HG03342 (cell line): ENCODE measurements around the gene ZDHHC18.
A peak's percentile ranks its signal among the peaks of the same experiment; 100 is the strongest.
"Not testable (repeated sequence)": the region's sequence is repeated elsewhere in the genome, so short reads cannot be mapped to it uniquely, and the experiment has no call there.

Source experiments
- ATAC-seq: cut with Tn5 transposase; IDR thresholded peaks from one replicate; pipeline ENCODE4 v1.9.1; 2021; ENCODE audit warnings: mild to moderate bottlenecking, moderate library complexity; ENCODE audit not compliant: unreplicated experiment

ZDHHC18 gene

DNA sequence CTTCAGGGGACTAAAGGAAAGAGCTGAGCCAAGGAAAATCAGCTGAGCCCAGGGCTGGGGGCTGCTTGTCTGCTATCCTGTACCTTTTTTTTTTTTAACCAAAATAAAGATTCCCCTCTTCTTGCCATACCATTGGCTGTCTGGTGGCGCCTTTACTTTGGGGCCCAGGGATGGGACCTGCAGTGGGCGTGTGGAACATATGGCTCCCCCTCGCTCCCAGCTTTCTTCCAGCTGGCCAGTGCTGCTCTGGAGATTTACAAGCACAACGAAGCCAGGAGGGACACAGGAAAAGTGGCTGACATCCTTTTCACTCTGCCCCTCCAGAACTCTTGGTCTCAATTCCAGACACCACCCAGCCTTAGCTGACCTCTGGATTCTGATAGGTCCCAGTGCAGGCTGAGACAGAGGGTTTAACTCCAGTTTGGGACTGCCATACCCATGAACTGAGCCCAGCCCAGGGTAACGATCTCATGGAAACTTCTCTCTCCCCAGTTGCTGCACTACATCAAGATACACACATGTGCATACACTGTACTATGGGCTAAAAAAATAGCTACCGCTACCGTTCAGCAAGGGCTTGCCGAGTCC lies 31.1 kb downstream of the ZDHHC18 start:
- ATAC-seq: no peak

DNA sequence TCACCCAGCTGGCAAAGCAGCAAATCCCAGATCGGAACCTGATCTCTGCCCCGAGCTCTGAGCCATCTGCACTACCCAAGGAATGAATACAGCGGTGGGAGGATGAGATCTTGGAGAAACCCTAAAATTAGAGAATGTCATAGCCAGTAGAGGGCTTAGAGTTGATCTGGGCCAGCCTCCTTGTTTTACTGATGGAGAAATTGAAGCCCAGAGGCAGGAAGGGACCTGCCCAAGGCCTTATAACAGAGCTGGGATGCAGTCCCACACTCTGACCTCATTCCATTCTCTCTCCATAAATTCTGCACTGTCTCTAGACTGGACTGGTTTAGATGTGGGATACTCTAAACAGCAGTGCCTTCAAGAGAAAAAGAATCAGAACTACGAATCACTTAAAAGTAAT lies 31.7 kb downstream of the ZDHHC18 start:
- no peak for ATAC-seq

DNA sequence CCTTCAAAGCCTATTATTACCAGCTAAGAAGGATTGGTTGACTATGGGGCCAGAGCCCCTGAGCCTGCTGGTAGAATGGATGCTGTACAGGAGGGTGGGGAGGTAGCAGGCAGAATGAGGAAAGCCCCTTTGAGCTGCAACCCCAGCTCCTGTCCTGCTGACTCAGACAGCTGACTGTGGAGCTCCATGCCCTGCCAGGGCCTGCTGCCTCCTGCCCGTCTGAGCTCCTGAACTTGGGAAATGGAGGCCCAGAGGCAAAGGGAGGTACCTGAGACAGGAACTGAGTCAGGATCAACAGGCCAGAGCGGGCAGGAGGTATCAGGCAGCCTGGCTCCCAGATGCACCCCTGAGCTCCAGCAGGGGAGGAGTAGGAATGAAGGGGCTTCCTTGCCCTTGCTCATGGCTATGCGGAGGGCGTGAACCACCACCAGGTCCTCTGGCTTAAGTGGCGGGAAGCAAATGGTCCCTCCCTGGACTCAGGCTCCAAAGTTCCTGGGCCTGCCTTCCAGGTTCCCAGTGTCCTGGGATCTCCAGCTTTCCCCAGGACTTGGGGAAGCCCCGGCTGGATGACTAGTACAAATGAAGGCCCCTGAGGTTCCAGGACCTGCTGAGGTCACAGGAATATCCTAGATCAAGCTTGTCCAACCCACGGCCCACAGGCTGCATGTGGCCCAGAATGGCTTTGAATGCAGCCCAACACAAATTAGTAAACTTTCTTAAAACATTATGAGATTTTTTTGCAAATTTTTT lies 32.6 kb downstream of the ZDHHC18 start:
- ATAC-seq: no peak

DNA sequence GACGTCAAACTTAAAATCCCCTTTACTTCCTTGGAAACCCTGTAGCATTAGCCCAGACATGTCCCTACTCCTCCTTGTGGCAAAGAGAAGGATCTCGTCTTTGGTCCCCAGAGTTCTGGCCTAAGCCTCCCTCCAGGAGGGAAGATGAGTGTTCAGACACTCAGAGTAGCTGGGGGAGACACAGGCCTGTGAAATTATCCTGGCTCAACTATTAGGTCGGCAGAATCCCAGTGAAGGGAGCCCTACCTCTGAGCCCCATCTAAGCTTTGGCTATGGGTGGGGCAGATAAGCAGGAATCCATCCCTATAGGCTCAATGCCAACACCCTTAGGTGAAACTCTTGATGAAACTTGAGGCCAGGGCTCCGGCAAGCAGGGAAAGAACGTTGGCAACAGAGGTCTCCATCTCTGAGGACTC lies 34.8 kb downstream of the ZDHHC18 start:
- no peak for ATAC-seq

DNA sequence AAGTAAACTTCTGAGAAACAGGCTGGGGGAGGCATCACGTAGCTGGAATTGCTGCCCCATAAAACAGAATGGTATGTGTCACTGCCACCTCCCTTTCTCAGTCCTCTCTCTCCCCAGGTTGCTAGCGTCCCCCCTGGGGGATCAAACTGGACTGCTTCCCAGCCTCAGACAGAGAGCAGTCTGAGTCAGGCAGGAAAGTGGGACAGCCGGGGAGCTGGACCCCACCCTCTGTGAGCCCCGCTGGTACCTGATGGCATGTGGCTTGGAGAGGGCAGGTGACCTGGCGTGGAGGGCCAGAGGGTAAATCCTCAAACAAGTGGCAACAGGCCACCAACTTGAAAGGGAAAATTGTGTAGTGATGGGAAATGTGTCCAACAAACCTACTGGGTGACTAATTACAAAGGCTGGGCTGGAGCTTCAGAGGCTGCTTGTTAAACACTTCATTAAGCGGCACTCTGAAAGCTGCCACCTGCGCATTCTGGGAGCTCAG lies 35.4 kb downstream of the ZDHHC18 start:
- ATAC-seq: no peak

DNA sequence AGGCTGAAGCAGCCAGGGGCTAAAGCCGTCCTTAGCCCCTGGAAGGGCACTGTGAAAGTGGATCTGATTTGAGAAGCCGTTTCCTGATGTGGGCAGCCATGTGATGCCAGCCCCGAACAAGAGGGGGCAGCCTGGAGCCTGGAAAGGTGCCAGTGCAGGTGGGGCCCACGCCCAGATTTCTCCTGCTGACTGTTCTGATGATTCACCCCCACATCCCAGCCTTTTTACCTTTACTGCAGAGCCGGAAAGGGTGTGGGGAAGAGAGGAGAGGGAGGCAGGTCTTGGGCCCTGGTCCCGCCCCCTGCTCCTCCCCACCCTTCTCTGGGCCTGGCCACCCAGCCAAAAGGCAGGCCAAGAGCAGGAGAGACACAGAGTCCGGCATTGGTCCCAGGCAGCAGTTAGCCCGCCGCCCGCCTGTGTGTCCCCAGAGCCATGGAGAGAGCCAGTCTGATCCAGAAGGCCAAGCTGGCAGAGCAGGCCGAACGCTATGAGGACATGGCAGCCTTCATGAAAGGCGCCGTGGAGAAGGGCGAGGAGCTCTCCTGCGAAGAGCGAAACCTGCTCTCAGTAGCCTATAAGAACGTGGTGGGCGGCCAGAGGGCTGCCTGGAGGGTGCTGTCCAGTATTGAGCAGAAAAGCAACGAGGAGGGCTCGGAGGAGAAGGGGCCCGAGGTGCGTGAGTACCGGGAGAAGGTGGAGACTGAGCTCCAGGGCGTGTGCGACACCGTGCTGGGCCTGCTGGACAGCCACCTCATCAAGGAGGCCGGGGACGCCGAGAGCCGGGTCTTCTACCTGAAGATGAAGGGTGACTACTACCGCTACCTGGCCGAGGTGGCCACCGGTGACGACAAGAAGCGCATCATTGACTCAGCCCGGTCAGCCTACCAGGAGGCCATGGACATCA lies 36.5 kb downstream of the ZDHHC18 start, which contains the start of gene SFN:
Gene SFN, plus strand, starts transcription at position 369 of the 904 bp plus-strand sequence. Its CDS starts 64 bp downstream, at position 433.
- no peak for ATAC-seq

DNA sequence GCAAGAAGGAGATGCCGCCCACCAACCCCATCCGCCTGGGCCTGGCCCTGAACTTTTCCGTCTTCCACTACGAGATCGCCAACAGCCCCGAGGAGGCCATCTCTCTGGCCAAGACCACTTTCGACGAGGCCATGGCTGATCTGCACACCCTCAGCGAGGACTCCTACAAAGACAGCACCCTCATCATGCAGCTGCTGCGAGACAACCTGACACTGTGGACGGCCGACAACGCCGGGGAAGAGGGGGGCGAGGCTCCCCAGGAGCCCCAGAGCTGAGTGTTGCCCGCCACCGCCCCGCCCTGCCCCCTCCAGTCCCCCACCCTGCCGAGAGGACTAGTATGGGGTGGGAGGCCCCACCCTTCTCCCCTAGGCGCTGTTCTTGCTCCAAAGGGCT lies 37.2 kb downstream of the ZDHHC18 start:
- no peak for ATAC-seq

DNA sequence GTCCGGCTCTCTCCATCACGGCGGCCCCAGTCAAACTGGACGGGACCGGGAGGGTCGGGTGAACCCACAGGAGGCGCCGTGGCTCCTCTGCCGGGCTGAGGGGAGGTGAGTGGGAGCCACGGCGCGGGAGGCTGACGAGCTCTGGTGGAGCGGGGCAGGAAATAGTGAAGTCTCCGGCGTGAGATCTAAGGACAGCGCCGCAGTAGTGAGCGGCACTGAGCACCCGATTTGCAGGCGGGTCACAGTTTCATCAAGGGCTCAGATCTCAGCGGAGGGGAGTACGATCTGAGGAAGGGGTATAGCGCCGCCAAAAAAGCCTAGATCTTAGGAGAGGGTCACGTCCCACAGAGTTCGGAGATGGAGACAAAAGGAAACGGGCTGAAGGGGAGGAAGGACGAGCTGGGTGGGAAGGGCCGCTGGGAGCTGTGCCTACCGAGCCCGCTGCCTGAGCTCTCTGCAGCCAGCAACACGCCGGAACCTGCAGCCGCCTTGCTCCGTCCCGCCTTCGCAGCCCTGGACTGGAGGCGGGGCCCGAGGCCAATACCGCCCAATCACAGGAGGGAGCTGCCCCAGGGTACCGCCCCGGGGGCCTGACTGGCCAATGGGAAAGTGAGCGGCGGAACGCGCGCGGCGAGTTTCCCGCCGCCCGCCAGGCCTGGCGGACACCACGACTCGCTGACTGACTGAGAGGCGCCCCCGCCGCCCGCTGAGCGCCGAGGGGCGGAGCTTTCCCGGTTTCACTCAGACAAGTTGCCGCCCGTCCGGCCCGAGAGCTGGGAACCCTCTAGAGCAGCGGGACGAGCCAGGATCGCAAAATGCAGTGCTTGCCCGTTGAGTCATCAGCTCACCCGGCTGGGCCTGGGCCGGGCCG lies 38.4 kb downstream of the ZDHHC18 start:
- peak; percentile 92 for ATAC-seq

DNA sequence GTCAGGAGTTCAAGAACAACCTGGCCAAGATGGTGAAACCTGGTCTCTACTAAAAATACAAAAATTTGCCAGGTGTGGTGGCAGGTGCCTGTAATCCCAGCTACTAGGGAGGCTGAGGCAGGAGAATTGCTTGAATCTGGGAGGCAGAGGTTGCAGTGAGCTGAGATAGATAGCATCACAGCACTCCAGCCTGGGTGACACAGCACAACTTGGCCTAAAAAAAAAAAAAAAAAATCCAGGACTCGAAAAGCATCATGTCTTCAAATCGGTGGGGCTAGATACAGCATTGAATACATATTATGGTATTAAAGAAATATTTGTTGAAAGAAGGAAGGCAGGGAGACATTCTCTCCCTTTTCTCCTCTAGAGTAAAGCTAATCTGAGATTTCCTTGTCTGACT lies 46.6 kb downstream of the ZDHHC18 start:
- not testable (repeated sequence) for ATAC-seq

DNA sequence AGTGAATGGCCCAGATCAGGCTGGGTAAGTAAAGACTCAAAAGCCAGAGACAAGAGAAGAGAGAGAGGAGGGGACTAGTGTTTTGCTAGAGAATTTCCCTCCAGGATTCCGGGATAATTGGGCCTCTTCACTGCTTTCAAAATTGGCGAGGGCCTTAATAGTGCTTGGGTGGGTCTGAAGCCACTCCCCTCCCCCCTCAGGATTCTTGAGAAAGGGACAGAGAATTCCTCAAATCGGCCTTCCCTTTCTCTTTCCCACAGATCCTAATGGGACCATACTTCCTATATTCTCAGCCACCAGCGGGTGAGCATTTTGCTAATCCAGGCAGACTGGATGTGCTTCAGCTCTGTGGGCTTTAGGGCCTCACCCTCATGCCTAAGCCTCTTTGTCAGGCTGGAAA lies 48.4 kb downstream of the ZDHHC18 start:
- no peak for ATAC-seq

DNA sequence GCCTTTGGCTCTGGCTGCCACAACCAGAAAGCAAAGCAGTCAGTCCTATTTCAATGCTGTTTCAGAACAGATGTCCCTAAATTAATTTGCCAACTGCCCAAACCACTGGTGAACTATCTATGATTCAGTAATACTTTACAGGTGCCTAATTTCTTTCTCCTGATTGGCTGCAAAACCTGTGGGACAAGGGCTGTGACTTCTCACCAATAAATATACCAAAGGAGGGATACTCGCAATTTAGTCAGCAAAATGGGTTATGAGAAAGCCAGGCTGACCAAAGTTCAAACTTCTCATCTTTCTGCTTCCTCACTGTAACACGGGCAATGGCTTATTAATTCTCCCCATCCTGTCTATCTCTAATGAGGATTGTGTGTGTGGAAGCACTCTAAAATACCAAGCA lies 50.8 kb downstream of the ZDHHC18 start:
- no peak for ATAC-seq

DNA sequence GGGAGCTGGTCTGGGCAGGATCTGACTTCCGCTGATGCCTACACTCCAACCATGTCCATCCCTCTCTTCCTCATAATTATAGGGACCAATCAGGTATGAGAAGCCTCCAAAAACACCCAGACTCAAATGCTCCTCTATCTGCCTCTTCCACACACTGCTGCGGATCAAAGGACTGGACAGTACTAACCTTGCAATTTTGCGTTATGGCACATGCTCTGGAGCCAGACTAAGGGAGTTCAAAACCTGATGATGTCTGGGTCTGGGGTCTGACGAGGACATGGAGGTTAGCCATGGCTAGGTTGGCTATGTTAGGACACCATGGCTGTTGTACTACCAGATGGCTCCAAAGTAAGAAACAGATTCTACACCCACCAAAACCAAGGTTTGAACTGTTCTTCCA lies 53.3 kb downstream of the ZDHHC18 start:
- ATAC-seq: no peak

DNA sequence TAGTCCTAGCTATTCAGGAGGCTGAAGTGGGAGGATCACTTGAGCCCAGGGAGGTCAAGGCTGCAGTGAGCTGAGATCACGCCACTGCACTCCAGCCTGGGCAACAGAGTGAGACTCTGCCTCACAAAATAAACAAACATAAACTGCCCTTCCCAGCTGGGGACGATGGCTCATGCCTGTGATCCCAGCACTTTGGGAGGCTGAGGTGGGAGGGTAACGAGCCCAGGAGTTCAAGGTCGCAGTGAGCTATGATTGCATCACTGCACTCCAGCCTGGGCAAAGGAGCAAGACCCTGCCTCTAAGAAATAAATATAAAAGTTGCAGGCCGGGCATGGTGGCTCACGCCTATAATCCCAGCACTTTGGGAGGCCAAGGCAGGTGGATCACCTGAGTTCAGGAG lies 55.1 kb downstream of the ZDHHC18 start:
- not testable (repeated sequence) for ATAC-seq

DNA sequence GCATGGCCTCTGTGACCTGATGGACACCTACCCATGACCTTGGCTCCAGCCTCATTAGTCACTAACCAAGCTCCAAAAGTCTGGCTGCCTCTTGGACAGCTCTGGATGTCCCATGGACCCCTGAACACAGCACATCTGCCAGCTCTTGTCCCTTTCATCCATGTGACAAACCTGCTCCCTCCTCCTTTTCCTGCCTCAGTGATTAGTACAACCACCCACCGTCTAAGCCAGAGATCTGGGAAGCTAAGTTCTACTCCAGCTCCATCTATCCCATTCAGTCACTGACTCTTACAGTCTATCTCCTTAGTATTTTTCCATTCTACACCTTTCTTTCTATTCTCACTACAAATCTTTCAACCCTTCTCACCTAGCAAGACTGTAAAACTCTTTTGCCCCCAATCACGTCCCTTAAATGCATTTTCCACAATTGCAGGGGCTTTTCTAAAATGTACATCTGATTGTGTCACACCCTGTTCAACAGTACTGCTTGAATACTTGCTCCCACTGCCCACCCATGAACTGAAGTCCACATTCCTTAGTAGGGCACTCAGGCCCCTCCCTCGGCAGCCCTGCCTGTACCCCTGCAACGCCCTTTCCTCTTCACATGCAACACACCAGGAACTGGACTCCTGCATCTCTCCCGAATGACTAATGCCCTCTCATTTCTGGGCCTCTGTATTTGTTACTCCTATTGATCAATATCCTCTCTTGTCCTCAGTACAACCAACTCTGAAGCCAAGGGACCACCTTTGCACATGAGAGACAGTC lies 56.4 kb downstream of the ZDHHC18 start:
- ATAC-seq: no peak

DNA sequence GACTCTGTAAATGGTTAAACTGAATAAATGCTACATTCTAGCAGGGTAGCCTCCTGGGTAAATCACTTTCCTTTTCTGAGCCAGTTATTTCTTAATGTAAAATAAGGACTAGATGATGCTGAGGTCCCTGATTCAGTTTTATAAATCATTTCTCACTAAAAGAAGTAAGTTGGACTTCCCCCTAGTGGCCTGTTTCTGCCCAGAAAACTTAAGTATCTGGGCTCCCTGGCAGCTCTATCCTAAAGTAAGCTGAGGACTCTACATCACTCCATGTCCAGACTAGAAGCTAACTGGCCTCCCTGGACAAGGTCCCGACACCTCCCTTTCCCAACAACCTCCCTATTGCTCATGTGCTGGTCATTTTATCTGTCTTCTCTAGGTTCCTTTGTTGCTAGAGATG lies 60.6 kb downstream of the ZDHHC18 start:
- no peak for ATAC-seq

DNA sequence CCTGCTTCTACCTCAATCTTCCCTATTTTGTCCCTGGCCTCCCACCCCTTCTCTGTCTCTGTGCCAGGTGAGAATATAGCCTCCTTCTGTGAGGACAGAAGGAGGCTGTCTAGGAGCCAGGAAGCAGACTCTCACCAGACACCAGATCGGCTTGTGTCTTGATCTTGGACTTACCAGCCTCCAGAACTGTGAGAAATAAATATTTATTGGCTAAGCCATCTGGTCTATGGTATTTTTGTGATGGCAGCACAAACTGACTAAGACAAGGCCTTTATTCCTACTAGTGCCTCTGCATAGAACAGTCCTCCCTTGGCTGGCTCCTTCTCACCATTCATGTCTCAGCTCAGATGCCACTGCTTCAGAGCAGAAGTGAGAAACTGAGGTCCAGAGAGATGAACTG lies 61.7 kb downstream of the ZDHHC18 start:
- no peak for ATAC-seq

DNA sequence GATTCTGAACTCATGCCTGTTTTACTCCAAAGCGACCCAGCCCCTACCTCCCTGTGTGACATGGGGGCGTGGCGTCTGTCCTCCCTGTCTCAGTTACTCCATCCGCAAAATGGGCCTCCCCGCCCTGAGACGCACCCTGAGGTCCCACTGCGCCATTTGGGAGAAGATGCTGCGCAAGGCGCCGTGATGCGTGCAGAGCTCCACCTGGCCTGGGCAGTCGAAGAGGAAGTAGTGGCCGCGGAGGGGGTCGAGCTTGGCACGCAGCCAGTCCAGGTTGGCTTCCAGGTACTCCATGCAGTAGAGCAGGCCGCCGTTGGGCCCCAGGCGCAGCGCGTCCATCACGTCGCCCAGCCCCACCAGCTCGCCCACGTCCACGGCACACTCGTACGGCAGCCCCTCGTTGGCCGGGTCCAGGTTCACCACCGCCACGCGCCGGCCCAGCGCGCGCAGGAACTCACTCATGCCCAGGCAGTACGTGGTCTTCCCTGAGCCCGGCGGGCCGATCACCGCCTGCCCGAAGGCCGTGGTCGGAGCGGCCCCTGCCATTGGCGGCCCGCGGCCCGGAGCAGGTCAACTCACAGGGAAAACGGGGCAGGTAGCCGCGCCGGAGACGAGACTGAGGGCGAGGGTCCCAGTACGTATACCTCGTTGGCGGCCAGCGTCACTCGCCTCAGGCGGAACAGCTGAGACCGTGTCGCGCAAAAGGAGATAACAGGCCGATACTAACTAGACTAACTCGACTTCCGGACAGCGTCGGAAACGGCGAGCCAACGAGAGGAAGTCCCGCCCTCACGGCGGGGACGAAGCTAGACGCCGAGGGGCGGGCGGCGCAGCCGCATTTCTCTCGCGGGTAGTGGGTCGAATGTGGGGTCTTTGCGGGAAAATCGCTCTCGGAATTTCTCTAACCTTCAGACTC lies 63.3 kb downstream of the ZDHHC18 start, which contains the start of gene GPN2:
Gene GPN2, minus strand, starts transcription at position 733 of the 916 bp plus-strand sequence. Its CDS starts 187 bp downstream, at position 546.
- peak; percentile 85 for ATAC-seq

DNA sequence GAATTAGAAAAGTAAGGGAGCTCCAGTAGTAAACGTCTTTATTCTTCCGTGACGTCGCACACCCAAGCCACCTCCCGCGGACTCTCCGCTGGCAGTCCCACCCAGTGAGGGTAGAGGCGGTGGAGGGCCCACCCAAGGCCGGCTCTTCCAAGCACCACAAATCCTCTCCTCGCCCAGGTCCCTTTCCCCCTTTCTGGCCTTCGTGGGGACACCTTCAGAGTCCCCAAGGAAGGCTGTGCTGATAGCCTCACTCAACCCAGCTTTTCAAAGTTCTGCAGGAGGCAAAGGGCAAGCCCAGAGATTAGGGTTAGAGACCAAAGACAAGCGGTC lies 63.9 kb downstream of the ZDHHC18 start:
- ATAC-seq: peak; percentile 18

DNA sequence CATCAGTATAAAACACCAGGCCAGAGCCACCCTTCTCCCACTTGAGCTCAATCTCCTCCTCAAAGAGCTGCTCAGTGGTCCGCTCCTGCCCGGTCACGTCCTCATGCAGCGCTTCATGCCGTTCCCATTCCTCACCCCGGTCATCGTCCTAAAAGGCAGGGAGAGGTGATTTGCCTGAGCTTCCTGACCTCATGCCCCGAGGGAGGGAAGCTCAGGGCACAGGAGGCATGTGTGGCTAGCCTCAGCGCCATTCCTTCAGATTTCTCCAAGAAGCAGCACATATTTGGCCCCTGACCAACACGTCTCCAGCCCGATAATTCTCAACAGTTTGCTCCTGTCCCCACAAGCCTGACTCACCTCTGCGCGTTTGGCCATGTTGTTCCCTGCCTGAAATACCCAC lies 67.8 kb downstream of the ZDHHC18 start:
- ATAC-seq: no peak
